ENCODE results near the gene DNAH6. TPM values are rescaled to one million over a fixed set of nuclear protein-coding genes. Genes with fewer than 3 reads are reported as not detected.
"Not testable (repeated sequence)": the region's sequence is repeated elsewhere in the genome, so short reads cannot be mapped to it uniquely, and the experiment has no call there.

The DNAH6 gene
- polyA plus RNA-seq, 3 donors = 0.04 TPM; not detected in 2

GRCh38 chr2:84770280-84770679 lies 254.0 kb downstream of the DNAH6 start:
- Histone ChIP-seq H2AFZ (ENCODE audit: insufficient read depth, low read depth, low read length, poor library complexity, severe bottlenecking) (no peak overlapping the region), H3K27ac (ENCODE audit: low read depth in 1 of 2, low read length in 2 of 2) (no peak overlapping the region), H4K20me1 (ENCODE audit: insufficient read depth, low read length) (no peaks in the 10 kb centered on the region), H3K4me2 (replicated peaks; ENCODE audit: extremely low read depth, low read length, poor library complexity, severe bottlenecking) (no peak overlapping the region), H3K79me2 (ENCODE audit: insufficient read depth, low read length) (no peaks in the 10 kb centered on the region), H3K9me3 (replicated peaks in 1 of 2; ENCODE audit: control insufficient read depth in 1 of 2, insufficient read depth in 1 of 2, low read length in 2 of 2) (peaks cover 7% of the 10 kb centered on the region in 2 donors), H3K4me3 (replicated peaks in 1 of 3; ENCODE audit: low read depth in 2 of 3, low read length in 3 of 3) (no peak overlapping the region), H3K27me3 (ENCODE audit: control insufficient read depth in 2 of 2, insufficient read depth in 2 of 2, low read length in 2 of 2) (no peaks in the 10 kb centered on the region), H3K36me3 (replicated peaks in 1 of 2; ENCODE audit: control insufficient read depth in 1 of 2, insufficient read depth in 2 of 2, low read length in 2 of 2) (no peaks in the 10 kb centered on the region), H3K9ac (ENCODE audit: insufficient read depth, low read length, poor library complexity, severe bottlenecking) (no peak overlapping the region), H3K4me1 (ENCODE audit: control insufficient read depth in 1 of 2, insufficient read depth in 2 of 2, low read length in 2 of 2) (no peaks in the 10 kb centered on the region)
- WGBS (ENCODE audit: insufficient coverage) = no CpG with 5 or more reads among the region's 1 CpG
- Mint-ChIP-seq H3K9me3 (peaks cover 8 to 29% (median 25%) of the 10 kb centered on the region in 7 donors), H3K4me1 (no peaks in the 10 kb centered on the region), H3K36me3 (no peaks in the 10 kb centered on the region), H3K27ac (no peak overlapping the region), H3K4me3 (no peak overlapping the region), H3K27me3 (ENCODE audit: low read depth in 3 of 3) (peaks cover 0 to 9% (median 4%) of the 10 kb centered on the region in 3 donors)
- TF ChIP-seq, protein P1, sequence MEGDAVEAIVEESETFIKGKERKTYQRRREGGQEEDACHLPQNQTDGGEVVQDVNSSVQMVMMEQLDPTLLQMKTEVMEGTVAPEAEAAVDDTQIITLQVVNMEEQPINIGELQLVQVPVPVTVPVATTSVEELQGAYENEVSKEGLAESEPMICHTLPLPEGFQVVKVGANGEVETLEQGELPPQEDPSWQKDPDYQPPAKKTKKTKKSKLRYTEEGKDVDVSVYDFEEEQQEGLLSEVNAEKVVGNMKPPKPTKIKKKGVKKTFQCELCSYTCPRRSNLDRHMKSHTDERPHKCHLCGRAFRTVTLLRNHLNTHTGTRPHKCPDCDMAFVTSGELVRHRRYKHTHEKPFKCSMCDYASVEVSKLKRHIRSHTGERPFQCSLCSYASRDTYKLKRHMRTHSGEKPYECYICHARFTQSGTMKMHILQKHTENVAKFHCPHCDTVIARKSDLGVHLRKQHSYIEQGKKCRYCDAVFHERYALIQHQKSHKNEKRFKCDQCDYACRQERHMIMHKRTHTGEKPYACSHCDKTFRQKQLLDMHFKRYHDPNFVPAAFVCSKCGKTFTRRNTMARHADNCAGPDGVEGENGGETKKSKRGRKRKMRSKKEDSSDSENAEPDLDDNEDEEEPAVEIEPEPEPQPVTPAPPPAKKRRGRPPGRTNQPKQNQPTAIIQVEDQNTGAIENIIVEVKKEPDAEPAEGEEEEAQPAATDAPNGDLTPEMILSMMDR (IDR thresholded peaks at IDR 0.05) = no peak
- intact Hi-C loops (cut with micrococcal nuclease) = no loop called here
- DNase-seq = no peak

DNA sequence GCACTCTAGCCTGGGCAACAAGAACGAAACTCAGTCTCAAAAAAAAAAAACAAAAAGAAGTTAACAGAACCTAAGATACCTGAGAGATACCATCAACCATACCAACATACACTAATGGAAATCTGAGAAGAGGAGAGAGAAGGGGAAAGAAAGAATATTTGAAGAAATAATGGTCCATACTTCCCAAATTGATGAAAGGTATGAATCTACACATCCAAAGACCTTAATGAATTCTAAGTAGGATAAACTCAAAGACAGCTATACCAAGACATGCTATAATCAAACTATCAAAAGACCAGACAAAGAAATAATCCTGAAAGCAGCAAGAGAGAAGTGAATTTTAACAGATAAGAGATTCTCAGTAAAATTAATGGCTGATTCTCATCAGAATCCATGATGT lies 255.0 kb downstream of the DNAH6 start:
- TF ChIP-seq, protein P1 (IDR thresholded peaks at IDR 0.05) = no peak
- no peaks in the 10 kb centered on the region for H3K36me3 Mint-ChIP-seq
- Histone ChIP-seq H3K4me2 (replicated peaks; ENCODE audit: extremely low read depth, low read length, poor library complexity, severe bottlenecking) (no peak overlapping the region), H3K4me1 (ENCODE audit: control insufficient read depth in 1 of 2, insufficient read depth in 2 of 2, low read length in 2 of 2) (no peaks in the 10 kb centered on the region), H3K9ac (ENCODE audit: insufficient read depth, low read length, poor library complexity, severe bottlenecking) (no peak overlapping the region), H4K20me1 (ENCODE audit: insufficient read depth, low read length) (no peaks in the 10 kb centered on the region), H3K36me3 (replicated peaks in 1 of 2; ENCODE audit: control insufficient read depth in 1 of 2, insufficient read depth in 2 of 2, low read length in 2 of 2) (no peaks in the 10 kb centered on the region), H3K27ac (ENCODE audit: low read depth in 1 of 2, low read length in 2 of 2) (no peak overlapping the region), H3K4me3 (replicated peaks in 1 of 3; ENCODE audit: low read depth in 2 of 3, low read length in 3 of 3) (no peak overlapping the region), H2AFZ (ENCODE audit: insufficient read depth, low read depth, low read length, poor library complexity, severe bottlenecking) (no peak overlapping the region), H3K9me3 (replicated peaks in 1 of 2; ENCODE audit: control insufficient read depth in 1 of 2, insufficient read depth in 1 of 2, low read length in 2 of 2) (peaks cover 7% of the 10 kb centered on the region in 2 donors), H3K27me3 (ENCODE audit: control insufficient read depth in 2 of 2, insufficient read depth in 2 of 2, low read length in 2 of 2) (no peaks in the 10 kb centered on the region), H3K79me2 (ENCODE audit: insufficient read depth, low read length) (no peaks in the 10 kb centered on the region)
- no peak overlapping the region for H3K27ac Mint-ChIP-seq
- no peak for DNase-seq
- peaks cover 0 to 7% (median 4%) of the 10 kb centered on the region in 3 donors for H3K27me3 Mint-ChIP-seq (ENCODE audit: low read depth in 3 of 3)
- H3K4me3 Mint-ChIP-seq = no peak overlapping the region
- H3K9me3 Mint-ChIP-seq = peaks cover 8 to 32% (median 25%) of the 10 kb centered on the region in 7 donors
- intact Hi-C loops (cut with micrococcal nuclease) = no loop called here
- WGBS (ENCODE audit: insufficient coverage) = no CpG with 5 or more reads among the region's 1 CpG
- H3K4me1 Mint-ChIP-seq = no peaks in the 10 kb centered on the region

DNA sequence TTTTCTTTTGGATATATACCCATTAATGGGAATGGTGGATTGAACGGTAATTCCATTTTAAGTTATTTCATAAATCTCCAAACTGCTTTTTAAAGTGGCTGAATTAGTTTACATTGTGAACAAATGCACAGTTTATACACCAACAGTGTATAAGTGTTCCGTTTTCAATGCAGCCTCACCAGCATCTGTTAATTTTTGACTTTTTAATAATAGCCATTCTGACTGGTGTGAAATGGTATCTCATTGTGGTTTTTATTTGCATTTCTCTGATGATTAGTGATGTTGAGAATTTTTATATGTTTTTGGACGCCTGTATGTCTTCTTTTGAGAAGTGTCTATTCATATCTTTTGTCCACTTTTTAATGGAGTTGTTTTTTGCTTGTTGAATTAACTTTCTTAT lies 257.3 kb downstream of the DNAH6 start:
- H3K79me2 ChIP-seq (ENCODE audit: insufficient read depth, low read length); H3K4me2 ChIP-seq (replicated peaks; ENCODE audit: extremely low read depth, low read length, poor library complexity, severe bottlenecking); H3K36me3 Mint-ChIP-seq; H2AFZ ChIP-seq (ENCODE audit: insufficient read depth, low read depth, low read length, poor library complexity, severe bottlenecking); DNase-seq; H3K4me3 Mint-ChIP-seq; H3K4me1 ChIP-seq (ENCODE audit: control insufficient read depth in 1 of 2, insufficient read depth in 2 of 2, low read length in 2 of 2); H3K4me3 ChIP-seq (replicated peaks in 1 of 3; ENCODE audit: low read depth in 2 of 3, low read length in 3 of 3); intact Hi-C loops (cut with micrococcal nuclease); H3K27me3 Mint-ChIP-seq (ENCODE audit: low read depth in 3 of 3); H3K27me3 ChIP-seq (ENCODE audit: control insufficient read depth in 2 of 2, insufficient read depth in 2 of 2, low read length in 2 of 2); H3K27ac Mint-ChIP-seq; H4K20me1 ChIP-seq (ENCODE audit: insufficient read depth, low read length); H3K9me3 ChIP-seq (replicated peaks in 1 of 2; ENCODE audit: control insufficient read depth in 1 of 2, insufficient read depth in 1 of 2, low read length in 2 of 2); H3K4me1 Mint-ChIP-seq; H3K27ac ChIP-seq (ENCODE audit: low read depth in 1 of 2, low read length in 2 of 2); H3K36me3 ChIP-seq (replicated peaks in 1 of 2; ENCODE audit: control insufficient read depth in 1 of 2, insufficient read depth in 2 of 2, low read length in 2 of 2); H3K9ac ChIP-seq (ENCODE audit: insufficient read depth, low read length, poor library complexity, severe bottlenecking): not testable (repeated sequence)
- peaks cover 10 to 41% (median 27%) of the 10 kb centered on the region in 7 donors for H3K9me3 Mint-ChIP-seq
- WGBS (ENCODE audit: insufficient coverage) = no CpG with 5 or more reads among the region's 3 CpGs
